HepG2 (cell line): ENCODE data around the gene GARS1. TPM values are rescaled to one million over a fixed set of nuclear protein-coding genes. Genes with fewer than 3 reads are reported as not detected.
A peak's percentile ranks its signal among the peaks of the same experiment; 100 is the strongest.

Experiments used
- ADNP ChIP-seq: sonication (generic); formaldehyde crosslinking; IDR thresholded peaks from 2 replicates; pipeline ENCODE4 v1.4.0; 2020; ENCODE audit warnings: missing genetic modification reagents
- FOXP1 ChIP-seq, 2 experiments: fragments of 450-650 bp in 1 of 2; IDR thresholded peaks; 2 replicates each; pipeline ENCODE4 v1.6.1; 2017 to 2018; ENCODE audit warnings: antibody characterized with exemption in 1 of 2
- NRL ChIP-seq: sonication (generic); formaldehyde crosslinking; IDR thresholded peaks from 2 replicates; pipeline ENCODE4 v1.5.0; 2020; ENCODE audit warnings: missing genetic modification reagents, mild to moderate bottlenecking, moderate library complexity, borderline replicate concordance
- PHF21A ChIP-seq: sonication (generic); formaldehyde crosslinking; IDR thresholded peaks from 2 replicates; pipeline ENCODE4 v1.5.0; 2020; ENCODE audit warnings: mild to moderate bottlenecking, missing genetic modification reagents
- TRAFD1 ChIP-seq: sonication (generic); formaldehyde crosslinking; IDR thresholded peaks from 2 replicates; pipeline ENCODE4 v1.5.1; 2020; ENCODE audit warnings: missing genetic modification reagents, mild to moderate bottlenecking, borderline replicate concordance
- ZNF205 ChIP-seq: IDR thresholded peaks from 2 replicates; pipeline ENCODE4 v1.6.1; 2018; ENCODE audit warnings: missing biosample characterization, missing genetic modification reagents
- ZNF569 ChIP-seq: sonication (generic); formaldehyde crosslinking; IDR thresholded peaks from 2 replicates; pipeline ENCODE4 v1.5.0; 2020; ENCODE audit warnings: mild to moderate bottlenecking, missing genetic modification reagents, moderate library complexity, borderline replicate concordance
- ZNF747 ChIP-seq: sonication (generic); formaldehyde crosslinking; IDR thresholded peaks from 2 replicates; pipeline ENCODE4 v1.8.1; 2023; ENCODE audit warnings: missing genetic modification reagents, mild to moderate bottlenecking, borderline replicate concordance
- ZNF891 ChIP-seq: sonication (generic); formaldehyde crosslinking; IDR thresholded peaks from 2 replicates; pipeline ENCODE4 v1.5.0; 2020; ENCODE audit warnings: mild to moderate bottlenecking, missing genetic modification reagents
- polyA plus RNA-seq, 8 experiments: library from polyadenylated mRNA; depleted of rRNA in 3 of 8; stranded (reverse) in 7 of 8; unstranded in 1 of 8; fragments of >200 nt; fragmentation: Illumina TruSeq in 4 of 8; extraction: Trizol in 4 of 8; gene quantifications; 2 replicates each; pipeline versions ENCODE4 v1.2.1 to v1.2.3, GENCODE V29; 2011 to 2016; ENCODE audit warnings: low read depth in 4 of 8, missing spikeins in 1 of 8, mixed read lengths in 1 of 8; ENCODE audit not compliant: insufficient read depth in 1 of 8
- total RNA-seq, 5 experiments: library from RNA; depleted of rRNA; stranded (reverse); fragments of >200 nt; fragmentation: Illumina TruSeq; extraction: Trizol; gene quantifications; 2 replicates each; pipeline ENCODE4 v1.2.3, GENCODE V29; 2016; ENCODE audit warnings: low read depth in 1 of 5
- TF ChIP-seq, protein P1 (sequence below): IDR thresholded peaks from 2 replicates; pipeline ENCODE4 v1.6.1; 2016; ENCODE audit warnings: missing genetic modification reagents, missing compliant biosample characterization
- TF ChIP-seq, protein P2 (sequence below): sonication (generic); formaldehyde crosslinking; IDR thresholded peaks from 2 replicates; pipeline ENCODE4 v1.5.1; 2020; ENCODE audit warnings: mild to moderate bottlenecking, missing genetic modification reagents, borderline replicate concordance
- TF ChIP-seq, protein P3 (sequence below): sonication (generic); formaldehyde crosslinking; IDR thresholded peaks from 2 replicates; pipeline ENCODE4 v1.4.0; 2020; ENCODE audit warnings: missing genetic modification reagents
- TF ChIP-seq, protein P4 (sequence below): IDR thresholded peaks from 2 replicates; pipeline ENCODE4 v1.6.1; 2018; ENCODE audit warnings: missing genetic modification reagents, mild to moderate bottlenecking, missing compliant biosample characterization
- TF ChIP-seq, protein P5 (sequence below): sonication (generic); formaldehyde crosslinking; conservative IDR thresholded peaks from 2 replicates; pipeline ENCODE4 v1.4.0; 2020; ENCODE audit warnings: missing genetic modification reagents

Gene GARS1
- total and polyA plus RNA-seq, 2 of the 13 experiments (the other 11 are each of a cell fraction or from before 2014, with no cell fraction given): 140 to 460 TPM

DNA sequence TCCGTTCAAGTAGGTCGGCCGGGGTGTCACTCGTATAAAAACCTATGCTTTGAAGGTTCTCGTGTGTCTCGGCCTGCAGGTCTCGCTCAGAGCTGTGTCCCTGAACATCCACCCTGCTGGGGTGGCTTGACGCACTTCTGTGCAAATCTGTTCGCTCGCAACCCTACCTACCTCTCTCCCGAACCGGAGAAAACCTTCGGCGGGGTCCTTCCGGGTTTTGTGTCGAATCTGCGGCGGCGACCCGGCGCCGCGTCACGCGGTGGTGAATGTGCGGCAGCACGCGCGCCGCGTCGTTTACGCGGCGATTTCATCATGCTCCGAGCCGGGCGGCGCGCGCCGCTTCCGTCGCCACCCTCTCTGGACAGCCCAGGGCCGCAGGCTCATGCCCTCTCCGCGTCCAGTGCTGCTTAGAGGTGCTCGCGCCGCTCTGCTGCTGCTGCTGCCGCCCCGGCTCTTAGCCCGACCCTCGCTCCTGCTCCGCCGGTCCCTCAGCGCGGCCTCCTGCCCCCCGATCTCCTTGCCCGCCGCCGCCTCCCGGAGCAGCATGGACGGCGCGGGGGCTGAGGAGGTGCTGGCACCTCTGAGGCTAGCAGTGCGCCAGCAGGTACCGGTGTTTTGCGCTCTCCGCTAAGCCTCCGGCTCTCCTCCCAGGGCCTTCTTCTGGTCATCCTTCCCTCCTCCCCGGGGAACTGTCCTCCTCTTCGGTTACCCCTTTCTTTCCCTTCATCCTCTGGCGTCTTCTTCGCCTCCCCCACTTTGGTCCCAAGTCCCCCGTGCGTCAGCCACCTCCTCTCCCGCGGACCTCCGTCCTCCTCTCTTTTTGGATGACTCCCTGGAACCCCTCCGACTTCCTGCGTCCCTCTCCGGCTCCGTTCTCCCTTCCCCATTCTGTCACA is at the start of gene GARS1 (continued):
- TF ChIP-seq, protein P1, sequence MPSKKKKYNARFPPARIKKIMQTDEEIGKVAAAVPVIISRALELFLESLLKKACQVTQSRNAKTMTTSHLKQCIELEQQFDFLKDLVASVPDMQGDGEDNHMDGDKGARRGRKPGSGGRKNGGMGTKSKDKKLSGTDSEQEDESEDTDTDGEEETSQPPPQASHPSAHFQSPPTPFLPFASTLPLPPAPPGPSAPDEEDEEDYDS: peak; percentile 63
- TF ChIP-seq NRL (peak; percentile 85; the same call in 1 of the 2 replicates), ADNP (no peak), TRAFD1 (CRISPR knock-in tag) (no peak), ZNF891 (CRISPR knock-in tag) (peak; percentile 79; the same call in 1 of the 2 replicates), PHF21A (CRISPR knock-in tag) (peak; percentile 74; the same call in 1 of the 2 replicates), ZNF569 (0 out of 2 replicates have a peak, but pooled peaks have one; percentile 5), FOXP1 (IDR thresholded peaks at IDR 0.05) (no peak), FOXP1 (CRISPR knock-in tag; IDR thresholded peaks at IDR 0.05) (no peak), ZNF747 (CRISPR knock-in tag) (0 out of 2 replicates have a peak, but pooled peaks have one; percentile 42), ZNF205 (no peak)
- TF ChIP-seq, protein P2, sequence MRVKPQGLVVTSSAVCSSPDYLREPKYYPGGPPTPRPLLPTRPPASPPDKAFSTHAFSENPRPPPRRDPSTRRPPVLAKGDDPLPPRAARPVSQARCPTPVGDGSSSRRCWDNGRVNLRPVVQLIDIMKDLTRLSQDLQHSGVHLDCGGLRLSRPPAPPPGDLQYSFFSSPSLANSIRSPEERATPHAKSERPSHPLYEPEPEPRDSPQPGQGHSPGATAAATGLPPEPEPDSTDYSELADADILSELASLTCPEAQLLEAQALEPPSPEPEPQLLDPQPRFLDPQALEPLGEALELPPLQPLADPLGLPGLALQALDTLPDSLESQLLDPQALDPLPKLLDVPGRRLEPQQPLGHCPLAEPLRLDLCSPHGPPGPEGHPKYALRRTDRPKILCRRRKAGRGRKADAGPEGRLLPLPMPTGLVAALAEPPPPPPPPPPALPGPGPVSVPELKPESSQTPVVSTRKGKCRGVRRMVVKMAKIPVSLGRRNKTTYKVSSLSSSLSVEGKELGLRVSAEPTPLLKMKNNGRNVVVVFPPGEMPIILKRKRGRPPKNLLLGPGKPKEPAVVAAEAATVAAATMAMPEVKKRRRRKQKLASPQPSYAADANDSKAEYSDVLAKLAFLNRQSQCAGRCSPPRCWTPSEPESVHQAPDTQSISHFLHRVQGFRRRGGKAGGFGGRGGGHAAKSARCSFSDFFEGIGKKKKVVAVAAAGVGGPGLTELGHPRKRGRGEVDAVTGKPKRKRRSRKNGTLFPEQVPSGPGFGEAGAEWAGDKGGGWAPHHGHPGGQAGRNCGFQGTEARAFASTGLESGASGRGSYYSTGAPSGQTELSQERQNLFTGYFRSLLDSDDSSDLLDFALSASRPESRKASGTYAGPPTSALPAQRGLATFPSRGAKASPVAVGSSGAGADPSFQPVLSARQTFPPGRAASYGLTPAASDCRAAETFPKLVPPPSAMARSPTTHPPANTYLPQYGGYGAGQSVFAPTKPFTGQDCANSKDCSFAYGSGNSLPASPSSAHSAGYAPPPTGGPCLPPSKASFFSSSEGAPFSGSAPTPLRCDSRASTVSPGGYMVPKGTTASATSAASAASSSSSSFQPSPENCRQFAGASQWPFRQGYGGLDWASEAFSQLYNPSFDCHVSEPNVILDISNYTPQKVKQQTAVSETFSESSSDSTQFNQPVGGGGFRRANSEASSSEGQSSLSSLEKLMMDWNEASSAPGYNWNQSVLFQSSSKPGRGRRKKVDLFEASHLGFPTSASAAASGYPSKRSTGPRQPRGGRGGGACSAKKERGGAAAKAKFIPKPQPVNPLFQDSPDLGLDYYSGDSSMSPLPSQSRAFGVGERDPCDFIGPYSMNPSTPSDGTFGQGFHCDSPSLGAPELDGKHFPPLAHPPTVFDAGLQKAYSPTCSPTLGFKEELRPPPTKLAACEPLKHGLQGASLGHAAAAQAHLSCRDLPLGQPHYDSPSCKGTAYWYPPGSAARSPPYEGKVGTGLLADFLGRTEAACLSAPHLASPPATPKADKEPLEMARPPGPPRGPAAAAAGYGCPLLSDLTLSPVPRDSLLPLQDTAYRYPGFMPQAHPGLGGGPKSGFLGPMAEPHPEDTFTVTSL (CRISPR knock-in tag): no peak
- TF ChIP-seq, protein P3, sequence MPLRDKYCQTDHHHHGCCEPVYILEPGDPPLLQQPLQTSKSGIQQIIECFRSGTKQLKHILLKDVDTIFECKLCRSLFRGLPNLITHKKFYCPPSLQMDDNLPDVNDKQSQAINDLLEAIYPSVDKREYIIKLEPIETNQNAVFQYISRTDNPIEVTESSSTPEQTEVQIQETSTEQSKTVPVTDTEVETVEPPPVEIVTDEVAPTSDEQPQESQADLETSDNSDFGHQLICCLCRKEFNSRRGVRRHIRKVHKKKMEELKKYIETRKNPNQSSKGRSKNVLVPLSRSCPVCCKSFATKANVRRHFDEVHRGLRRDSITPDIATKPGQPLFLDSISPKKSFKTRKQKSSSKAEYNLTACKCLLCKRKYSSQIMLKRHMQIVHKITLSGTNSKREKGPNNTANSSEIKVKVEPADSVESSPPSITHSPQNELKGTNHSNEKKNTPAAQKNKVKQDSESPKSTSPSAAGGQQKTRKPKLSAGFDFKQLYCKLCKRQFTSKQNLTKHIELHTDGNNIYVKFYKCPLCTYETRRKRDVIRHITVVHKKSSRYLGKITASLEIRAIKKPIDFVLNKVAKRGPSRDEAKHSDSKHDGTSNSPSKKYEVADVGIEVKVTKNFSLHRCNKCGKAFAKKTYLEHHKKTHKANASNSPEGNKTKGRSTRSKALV (CRISPR knock-in tag): peak; percentile 78; the same call in 1 of the 2 replicates
- TF ChIP-seq, protein P4, sequence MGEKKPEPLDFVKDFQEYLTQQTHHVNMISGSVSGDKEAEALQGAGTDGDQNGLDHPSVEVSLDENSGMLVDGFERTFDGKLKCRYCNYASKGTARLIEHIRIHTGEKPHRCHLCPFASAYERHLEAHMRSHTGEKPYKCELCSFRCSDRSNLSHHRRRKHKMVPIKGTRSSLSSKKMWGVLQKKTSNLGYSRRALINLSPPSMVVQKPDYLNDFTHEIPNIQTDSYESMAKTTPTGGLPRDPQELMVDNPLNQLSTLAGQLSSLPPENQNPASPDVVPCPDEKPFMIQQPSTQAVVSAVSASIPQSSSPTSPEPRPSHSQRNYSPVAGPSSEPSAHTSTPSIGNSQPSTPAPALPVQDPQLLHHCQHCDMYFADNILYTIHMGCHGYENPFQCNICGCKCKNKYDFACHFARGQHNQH (CRISPR knock-in tag): peak; percentile 85
- TF ChIP-seq, protein P5, sequence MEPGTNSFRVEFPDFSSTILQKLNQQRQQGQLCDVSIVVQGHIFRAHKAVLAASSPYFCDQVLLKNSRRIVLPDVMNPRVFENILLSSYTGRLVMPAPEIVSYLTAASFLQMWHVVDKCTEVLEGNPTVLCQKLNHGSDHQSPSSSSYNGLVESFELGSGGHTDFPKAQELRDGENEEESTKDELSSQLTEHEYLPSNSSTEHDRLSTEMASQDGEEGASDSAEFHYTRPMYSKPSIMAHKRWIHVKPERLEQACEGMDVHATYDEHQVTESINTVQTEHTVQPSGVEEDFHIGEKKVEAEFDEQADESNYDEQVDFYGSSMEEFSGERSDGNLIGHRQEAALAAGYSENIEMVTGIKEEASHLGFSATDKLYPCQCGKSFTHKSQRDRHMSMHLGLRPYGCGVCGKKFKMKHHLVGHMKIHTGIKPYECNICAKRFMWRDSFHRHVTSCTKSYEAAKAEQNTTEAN (CRISPR knock-in tag): peak; percentile 66
